ENCODE data around the gene DES.

DNA sequence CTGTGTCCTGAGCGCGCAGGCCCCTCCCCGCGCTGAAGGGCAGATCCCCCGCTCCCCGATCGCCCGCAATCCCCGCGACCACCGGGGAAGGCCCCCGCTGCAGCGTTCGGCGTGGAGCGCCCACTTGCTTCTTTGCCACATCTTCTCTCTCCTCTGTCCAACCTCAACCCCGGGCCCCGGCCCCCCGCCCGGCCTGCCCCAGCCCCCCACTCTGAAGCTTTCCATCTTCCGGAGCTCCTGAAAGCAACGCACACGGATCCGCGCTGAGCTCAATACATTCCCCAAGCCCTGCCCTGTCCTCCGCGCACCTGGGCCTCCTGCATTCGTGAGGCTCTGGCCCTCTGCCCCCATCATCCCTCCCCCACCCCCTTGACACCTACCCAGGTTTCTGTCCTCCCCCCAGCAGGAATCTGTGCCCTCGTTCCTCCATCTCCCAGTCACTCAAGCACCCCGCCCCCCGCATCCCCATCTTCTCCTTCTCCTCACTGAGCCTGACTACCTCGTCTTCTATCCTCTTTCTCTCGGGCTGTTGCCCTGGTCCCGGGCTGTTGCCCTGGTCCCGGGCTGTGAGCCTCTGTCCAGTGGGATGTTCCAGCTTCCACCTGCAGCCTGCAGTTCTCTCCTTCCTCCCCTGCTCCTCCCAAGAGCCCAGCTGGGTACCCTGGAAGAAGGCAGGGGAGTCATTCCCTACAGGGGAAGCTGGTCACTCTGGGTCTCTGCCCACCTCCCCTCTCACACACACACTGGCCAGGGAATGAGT is 24.3 kb downstream of the DES start:
- TF ChIP-seq GATA2 (IDR thresholded peaks at IDR 0.05; ENCODE audit: low read depth, low read length) (no peak), GATA3 (IDR thresholded peaks at IDR 0.05; ENCODE audit: low read depth, low read length) (no peak)

All from SH-SY5Y (cell line).